GM18499 (cell line): ENCODE measurements around the gene STX17.
"Not testable (repeated sequence)": the region's sequence is repeated elsewhere in the genome, so short reads cannot be mapped to it uniquely, and the experiment has no call there.

Experiments
- ATAC-seq: cut with Tn5 transposase; IDR thresholded peaks from one replicate; pipeline ENCODE4 v1.9.1; 2021; ENCODE audit warnings: moderate number of reproducible peaks; ENCODE audit not compliant: insufficient read depth, unreplicated experiment

Gene STX17

GRCh38 chr9:99906403-99907207 lies at the start of gene STX17:
STX17 (plus strand) TSS chr9:99906654; CDS start chr9:99915240, 8,586 bp downstream.
- no peak for ATAC-seq

GRCh38 chr9:99857576-99857975 lies 48.9 kb upstream of the STX17 start:
- not testable (repeated sequence) for ATAC-seq

GRCh38 chr9:99858087-99858486 lies 48.4 kb upstream of the STX17 start:
- ATAC-seq, result no peak

DNA sequence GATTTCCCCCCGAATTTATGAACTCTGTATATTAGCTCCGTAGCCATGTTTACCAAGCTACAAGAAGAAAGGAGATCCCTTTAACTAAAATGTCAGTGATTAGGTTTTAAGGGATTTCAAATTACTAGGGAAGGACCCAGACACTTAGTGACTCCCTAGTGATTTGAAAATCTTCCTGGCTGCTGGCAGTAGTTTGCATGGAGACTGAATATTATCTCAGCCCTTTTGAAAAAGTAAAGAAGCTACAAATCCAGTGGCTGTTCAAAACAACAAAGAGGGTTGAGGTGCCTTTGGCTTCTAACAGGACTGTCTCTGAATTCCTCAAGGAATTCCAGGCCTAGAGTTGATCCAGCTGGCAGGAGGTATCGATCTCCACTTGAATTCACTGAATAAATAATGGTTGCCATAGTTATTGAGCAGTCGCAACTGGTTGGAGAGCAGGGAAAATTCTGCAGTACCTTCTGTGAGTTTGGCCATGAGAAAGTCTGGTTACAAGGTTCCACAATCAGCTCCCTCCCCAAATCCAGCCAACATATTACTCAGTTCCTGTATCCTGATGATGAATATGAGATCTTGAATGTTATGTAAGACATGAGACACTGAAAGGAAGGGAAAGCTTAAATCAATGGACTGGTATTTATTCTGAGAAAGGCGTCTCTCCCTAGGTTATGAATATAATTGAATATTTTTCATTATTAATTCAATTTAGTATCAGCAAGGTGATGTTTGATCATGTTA lies 47.0 kb upstream of the STX17 start:
- ATAC-seq, result no peak

DNA sequence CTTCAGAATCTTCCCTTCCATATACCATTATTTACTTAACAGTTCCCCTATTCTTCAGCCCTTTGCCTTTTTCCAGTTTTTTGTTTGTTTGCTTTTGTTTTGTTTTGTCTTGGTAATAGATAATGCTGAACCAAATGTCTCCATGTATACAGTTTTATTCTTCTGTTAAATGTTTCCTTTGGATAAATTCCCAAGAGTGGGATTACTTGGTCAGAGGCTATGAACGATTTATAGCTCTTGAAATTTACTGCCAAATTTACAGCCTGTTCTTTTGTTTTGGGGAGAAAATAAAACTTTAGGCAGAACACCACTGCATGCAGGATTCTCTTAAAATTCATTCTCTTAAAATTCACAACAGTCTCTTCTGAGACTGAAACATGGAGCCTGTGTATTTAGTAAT lies 46.2 kb upstream of the STX17 start:
- ATAC-seq, result no peak

GRCh38 chr9:99863955-99864354 lies 42.5 kb upstream of the STX17 start:
- ATAC-seq, result no peak

DNA sequence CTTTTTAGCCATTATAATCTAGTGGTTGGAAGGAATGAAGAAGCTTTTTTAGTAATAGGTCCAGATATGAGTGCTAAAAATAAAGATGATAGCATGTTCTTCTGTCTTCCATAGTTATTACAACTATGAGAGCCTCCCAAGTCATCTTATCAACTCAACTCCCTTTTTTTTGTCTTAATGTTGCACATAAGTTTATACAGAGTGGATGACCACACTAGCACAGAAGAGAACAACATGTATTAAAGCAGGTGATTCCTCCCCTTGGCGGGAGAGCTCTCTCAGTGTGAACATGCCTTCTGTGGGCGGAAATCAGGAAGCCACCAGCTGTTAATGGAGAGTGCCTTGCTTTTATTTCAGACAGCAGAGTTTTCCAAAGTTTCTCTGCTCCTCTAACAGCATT lies 40.1 kb upstream of the STX17 start:
- ATAC-seq, result no peak

- ATAC-seq, result no peak
These were observed 38.9 kb upstream of the STX17 start for GRCh38 chr9:99867536-99867935.

GRCh38 chr9:99867968-99868367 lies 38.5 kb upstream of the STX17 start:
- ATAC-seq, result peak; percentile 72

GRCh38 chr9:99868845-99869244 lies 37.6 kb upstream of the STX17 start:
- ATAC-seq, result peak; percentile 48

DNA sequence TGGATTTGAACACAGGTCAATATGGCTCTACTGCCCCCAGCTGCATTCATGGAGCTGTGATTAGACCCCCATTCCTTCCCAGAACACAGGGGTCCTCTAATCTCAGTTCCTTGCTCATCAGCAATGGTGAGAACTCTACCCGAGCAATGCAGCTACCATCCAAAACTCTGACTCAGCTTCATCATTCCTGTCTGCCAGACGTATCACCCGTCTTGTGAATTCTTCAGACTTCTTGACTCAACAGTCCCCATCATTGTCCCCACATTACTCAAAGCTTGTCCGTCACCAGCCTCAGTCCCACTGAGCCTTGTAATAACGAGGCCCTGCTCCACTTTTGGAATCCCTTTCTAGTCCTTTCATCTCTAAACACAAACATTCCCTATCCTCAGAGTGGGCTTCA lies 36.3 kb upstream of the STX17 start:
- no peak for ATAC-seq

DNA sequence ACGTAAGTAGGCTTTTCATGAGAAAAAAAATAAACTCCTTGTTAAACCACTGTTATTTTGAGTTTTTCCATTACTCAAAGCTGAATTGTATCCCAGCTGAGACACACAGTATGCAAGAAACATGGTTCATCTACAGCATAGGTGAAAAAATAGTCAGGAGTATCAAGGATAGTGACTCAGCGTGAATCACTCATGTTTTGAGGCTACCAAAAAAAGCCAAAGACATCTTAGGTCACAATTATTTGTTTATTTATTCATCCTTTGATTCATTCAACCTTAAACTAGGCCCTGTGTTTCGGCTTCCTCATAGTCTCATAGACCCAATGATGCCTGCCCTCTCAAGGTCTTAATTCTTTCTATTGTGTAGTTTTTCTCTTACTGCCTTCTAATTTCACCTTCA lies 32.9 kb upstream of the STX17 start:
- no peak for ATAC-seq

- no peak for ATAC-seq
These were observed 32.4 kb upstream of the STX17 start for GRCh38 chr9:99873943-99874584.

DNA sequence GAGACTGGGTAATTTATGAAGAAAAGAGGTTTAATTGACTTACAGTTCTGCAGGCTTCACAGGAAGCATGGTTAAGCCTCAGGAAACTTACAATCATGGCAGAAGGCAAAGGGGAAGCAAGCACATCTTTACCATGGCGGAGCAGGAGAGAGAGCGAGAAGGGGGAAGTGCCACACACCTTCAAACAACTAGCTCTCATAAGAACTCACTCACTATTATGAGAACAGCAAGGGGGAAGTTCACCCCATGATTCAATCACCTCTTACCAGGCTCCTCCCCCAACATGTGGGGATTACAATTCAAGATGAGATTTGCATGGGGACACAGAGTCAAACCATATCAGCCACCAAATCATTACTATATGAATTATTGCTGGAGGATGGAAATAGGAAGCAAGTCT lies 30.3 kb upstream of the STX17 start:
- no peak for ATAC-seq

DNA sequence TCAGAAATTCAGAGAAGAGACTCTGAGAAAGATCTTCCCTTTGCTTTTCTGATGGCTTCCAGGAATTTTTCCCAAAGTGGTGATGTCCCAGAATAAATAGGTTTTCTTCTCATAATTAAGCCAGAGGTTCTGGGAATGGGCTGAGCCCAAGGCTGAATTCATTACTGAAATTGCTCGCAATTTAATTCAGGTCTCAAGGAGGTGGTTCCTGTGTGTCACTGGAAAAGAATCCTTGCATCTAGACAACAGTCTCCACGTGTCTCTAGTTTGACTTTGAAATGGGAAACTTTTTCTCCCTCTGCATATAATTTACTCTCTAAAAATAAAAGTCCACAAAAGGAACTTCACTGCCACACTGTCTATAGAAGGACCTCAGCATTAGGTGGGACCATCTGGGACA lies 27.8 kb upstream of the STX17 start:
- ATAC-seq, result no peak

DNA sequence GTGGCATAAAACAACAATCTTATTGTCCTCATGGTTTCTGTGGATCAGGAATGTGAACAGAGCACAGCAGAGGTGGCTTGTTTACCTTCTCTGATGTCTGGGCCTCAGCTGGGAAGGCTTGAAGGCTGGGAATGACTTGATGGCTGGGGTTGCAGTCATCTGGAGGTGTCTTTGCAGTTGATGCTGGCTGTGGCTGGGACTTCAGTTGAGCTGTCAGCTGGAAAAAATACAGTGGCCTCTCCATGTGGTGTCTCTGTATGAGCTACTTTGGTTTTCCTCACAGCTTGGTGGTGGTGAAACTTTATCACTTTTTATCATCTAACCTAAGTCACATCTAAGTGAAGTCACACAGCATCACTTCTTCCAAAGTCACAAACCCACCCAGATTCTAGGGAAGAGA lies 24.7 kb upstream of the STX17 start:
- no peak for ATAC-seq

GRCh38 chr9:99885747-99886146 lies 20.7 kb upstream of the STX17 start:
- ATAC-seq, result no peak

- ATAC-seq, result no peak
These were observed 17.3 kb upstream of the STX17 start for GRCh38 chr9:99889120-99889519.

DNA sequence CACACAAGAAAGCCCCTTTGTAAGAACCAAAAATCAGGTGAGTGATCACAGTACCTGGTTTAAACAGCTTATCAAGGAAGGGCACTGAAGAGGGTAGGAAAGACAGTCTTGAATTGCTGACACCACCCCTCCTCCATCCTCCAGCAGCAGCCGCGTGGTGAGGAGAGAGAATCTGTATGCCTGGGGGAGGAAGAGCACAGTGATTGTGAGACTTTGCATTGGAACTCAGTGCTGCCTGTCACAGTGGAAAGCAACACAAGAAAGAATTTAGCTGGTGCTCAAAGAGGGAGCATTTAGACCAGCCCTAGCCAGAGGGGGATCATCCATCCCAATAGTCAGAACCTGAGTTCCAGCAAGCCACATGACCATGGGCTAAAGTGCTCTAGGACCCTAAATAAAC lies 11.6 kb upstream of the STX17 start:
- ATAC-seq, result no peak

DNA sequence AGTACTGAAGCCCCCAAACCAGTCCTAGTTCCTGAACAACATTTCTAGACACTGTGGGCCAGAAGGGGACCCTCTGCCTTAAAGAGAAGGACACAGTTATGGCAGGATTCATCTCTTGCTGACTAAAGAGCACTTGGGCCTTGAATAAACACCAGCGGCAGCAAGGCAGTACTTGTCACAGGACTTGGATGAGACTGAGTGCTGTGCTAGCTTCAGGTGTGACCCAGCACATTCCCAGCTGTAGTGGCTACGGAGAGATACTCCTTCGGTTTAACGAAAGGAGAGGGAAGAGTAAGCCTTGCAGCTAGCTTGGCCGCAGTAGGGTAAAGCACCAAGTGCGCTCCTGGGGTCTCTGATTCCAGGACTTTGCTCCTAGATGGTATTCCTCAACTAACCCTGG lies 10.9 kb upstream of the STX17 start:
- ATAC-seq, result no peak

DNA sequence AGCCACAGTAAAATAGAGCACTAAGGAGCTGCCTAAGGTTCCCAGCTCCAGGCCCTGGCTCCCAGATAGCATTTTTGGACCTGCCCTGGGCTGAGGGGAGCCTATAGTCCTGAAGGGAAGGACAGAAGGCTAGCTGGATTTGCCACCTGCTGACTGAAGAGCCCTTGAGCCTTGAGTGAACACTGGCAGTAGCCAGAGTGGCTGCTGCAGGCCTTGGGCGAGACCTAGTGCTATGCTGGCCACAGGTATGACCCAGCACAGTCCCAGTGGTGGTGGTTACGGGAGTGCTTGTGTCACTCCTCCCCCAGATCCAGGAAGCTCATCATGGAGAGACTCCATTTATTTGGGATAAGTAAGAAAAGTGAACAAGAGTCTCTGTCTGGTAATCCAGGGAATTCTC lies 10.3 kb upstream of the STX17 start:
- ATAC-seq, result no peak
